Measurements from ENCODE around the gene GDAP1L1. TPM values are rescaled to one million over a fixed set of nuclear protein-coding genes. Genes with fewer than 3 reads are reported as not detected.
"Not testable (repeated sequence)": the region's sequence is repeated elsewhere in the genome, so short reads cannot be mapped to it uniquely, and the experiment has no call there.

The GDAP1L1 gene
- total RNA-seq, 4 donors from 2014 or later: 0.23 to 0.83 TPM; not detected in 2

DNA sequence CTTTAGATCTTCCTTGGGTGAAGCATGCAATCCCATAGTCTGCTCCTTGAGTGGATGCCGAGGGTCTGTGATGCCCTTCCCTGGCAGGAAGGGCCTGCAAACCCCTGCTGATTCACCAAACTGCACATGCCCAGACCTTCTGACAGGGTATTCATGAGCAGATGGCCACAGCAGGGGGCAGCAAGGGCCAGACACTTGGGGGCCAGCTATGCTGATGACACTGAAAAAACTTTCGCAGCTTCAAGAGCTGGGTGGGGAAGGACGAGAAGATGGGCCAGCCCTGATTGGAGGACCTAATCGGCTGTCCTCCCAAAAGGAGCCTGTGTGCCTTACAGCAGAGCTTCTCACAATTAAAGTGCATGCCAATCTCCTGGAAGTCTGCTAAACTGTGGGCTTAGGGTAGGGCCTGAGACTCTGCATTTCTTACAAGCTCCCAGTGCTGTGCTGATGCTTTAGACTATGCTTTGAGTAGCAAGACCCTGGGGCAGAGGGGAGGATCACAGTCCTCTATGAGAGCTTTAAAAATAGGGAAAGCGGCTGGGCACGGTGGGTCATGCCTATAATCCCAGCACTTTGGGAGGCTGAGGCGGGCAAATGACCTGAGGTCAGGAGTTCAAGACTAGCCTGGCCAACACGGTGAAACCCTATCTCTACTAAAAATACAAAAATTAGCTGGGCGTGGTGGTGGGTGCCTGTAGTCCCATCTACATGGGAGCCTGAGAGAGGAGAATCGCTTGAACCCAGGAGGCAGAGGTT, 15.2 kb upstream of the GDAP1L1 start:
- TF ChIP-seq, protein P1, sequence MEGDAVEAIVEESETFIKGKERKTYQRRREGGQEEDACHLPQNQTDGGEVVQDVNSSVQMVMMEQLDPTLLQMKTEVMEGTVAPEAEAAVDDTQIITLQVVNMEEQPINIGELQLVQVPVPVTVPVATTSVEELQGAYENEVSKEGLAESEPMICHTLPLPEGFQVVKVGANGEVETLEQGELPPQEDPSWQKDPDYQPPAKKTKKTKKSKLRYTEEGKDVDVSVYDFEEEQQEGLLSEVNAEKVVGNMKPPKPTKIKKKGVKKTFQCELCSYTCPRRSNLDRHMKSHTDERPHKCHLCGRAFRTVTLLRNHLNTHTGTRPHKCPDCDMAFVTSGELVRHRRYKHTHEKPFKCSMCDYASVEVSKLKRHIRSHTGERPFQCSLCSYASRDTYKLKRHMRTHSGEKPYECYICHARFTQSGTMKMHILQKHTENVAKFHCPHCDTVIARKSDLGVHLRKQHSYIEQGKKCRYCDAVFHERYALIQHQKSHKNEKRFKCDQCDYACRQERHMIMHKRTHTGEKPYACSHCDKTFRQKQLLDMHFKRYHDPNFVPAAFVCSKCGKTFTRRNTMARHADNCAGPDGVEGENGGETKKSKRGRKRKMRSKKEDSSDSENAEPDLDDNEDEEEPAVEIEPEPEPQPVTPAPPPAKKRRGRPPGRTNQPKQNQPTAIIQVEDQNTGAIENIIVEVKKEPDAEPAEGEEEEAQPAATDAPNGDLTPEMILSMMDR (IDR thresholded peaks at IDR 0.05): no peak
- TF ChIP-seq POLR2AphosphoS5 (IDR thresholded peaks at IDR 0.05) (no peak), EP300 (IDR thresholded peaks at IDR 0.05) (no peak), POLR2A (IDR thresholded peaks at IDR 0.05; ENCODE audit: low read depth) (no peak)
- intact Hi-C loops (cut with DNase I): no loop called here
- 76% methylated on average over 10 of the region's 10 CpGs for WGBS

DNA sequence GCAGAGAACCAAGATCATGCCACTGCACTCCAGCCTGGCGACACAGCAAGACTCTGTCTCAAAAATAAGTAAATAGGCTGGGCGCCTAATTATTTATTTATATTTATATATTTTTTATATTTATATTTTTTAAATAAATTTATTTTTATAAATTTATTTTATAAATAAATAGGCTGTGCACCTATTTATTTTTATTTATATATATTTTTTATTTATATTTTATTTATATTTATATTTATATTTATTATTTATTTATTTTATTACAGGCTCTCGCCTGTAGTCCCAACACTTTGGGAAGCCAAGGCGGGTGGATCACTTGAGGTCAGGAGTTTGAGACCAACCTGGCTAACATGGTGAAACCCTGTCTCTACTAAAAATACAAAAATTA, 14.6 kb upstream of the GDAP1L1 start:
- H3K27me3 ChIP-seq; DNase-seq (ENCODE audit: extremely low spot score); H3K4me1 ChIP-seq; H3K4me3 ChIP-seq; H3K9me3 ChIP-seq; intact Hi-C loops (cut with DNase I); H3K27ac ChIP-seq (replicated peaks in 1 of 4); H3K36me3 ChIP-seq: not testable (repeated sequence)
- 94% methylated on average over 4 of the region's 4 CpGs for WGBS

More for the DNA sequence above, 15.2 kb upstream of the GDAP1L1 start:
- no peak overlapping the region for H3K4me3 ChIP-seq
- no peak overlapping the region for H3K27ac ChIP-seq (replicated peaks in 1 of 4)
- no peaks in the 10 kb centered on the region for H3K27me3 ChIP-seq
- no peak for DNase-seq (ENCODE audit: extremely low spot score)
- H3K9me3 ChIP-seq: no peaks in the 10 kb centered on the region
- no peaks in the 10 kb centered on the region for H3K36me3 ChIP-seq
- H3K4me1 ChIP-seq: no peaks in the 10 kb centered on the region

DNA sequence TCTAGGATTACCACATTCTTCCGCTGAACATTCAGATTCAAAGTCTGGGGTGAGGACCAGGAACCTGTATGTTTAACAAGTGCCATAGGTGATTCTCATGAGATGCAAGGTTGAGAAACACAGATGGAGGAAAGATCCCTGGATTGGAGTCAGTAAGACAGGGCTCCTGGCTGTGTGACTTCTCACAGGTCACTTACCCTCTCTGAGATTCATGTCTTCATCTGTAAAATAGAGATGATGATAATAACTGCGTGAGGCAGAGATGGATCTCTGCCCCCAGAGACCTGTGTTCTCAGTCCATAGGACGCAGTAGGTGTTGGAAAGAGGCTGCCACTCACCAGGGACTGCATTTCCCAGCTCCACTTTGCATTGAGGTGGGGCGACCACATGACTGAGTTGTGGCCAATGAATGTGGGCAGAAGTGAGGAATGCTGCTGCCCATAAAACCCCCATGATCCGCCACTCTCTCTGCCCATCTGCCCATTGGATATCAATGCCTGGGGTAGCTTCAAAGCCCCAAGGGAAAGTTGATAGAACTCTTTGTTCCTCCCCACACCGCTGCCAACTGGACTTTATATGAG, 13.6 kb upstream of the GDAP1L1 start:
- H3K27me3 ChIP-seq: no peaks in the 10 kb centered on the region
- H3K9me3 ChIP-seq: no peaks in the 10 kb centered on the region
- TF ChIP-seq, protein P1 (IDR thresholded peaks at IDR 0.05): no peak
- TF ChIP-seq EP300 (IDR thresholded peaks at IDR 0.05) (no peak), POLR2AphosphoS5 (IDR thresholded peaks at IDR 0.05) (no peak), POLR2A (IDR thresholded peaks at IDR 0.05; ENCODE audit: low read depth) (no peak)
- DNase-seq (ENCODE audit: extremely low spot score): no peak
- no peaks in the 10 kb centered on the region for H3K36me3 ChIP-seq
- no peaks in the 10 kb centered on the region for H3K4me1 ChIP-seq
- 94% methylated on average over 6 of the region's 6 CpGs for WGBS
- intact Hi-C loops (cut with DNase I): no loop called here
- H3K27ac ChIP-seq (replicated peaks in 1 of 4): no peak overlapping the region
- H3K4me3 ChIP-seq: no peak overlapping the region

DNA sequence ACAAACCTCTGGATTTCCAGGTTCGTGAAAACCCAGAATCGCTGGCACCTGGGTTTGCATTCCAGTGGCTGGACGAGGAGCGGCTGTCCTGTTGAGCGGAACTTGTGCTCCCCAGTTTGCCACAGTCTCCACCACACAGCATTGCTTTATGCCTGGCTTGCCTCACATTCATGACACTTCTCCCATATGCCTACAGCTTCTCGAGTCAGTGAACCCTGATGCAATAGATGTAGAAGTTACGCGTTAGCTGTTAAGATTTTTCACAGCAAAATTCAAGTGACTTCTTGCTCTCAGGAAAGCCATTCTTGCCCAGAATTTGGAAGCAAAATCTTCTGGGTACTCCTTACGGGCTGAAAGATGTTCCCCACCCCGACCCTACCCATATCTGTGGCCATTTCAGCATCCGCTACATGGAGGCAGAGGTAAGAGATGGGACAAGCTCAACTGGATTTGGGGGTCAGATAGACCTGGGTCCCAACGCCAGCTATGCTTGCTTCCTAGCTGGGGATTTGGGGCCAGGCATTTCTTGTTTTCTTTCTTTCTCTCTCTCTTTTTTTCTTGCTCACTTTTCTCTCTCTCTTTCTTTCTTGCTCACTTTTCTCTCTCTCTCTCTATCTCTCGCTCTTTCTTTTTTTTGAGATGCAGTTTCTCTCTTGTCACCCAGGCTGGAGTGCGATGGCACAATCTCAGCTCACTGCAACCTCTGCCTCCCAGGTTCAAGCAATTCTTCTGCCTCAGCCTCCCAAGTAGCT, 12.4 kb upstream of the GDAP1L1 start:
- no peaks in the 10 kb centered on the region for H3K36me3 ChIP-seq
- no peak for DNase-seq (ENCODE audit: extremely low spot score)
- H3K4me3 ChIP-seq: no peak overlapping the region
- no peaks in the 10 kb centered on the region for H3K4me1 ChIP-seq
- TF ChIP-seq POLR2AphosphoS5 (IDR thresholded peaks at IDR 0.05) (no peak), POLR2A (IDR thresholded peaks at IDR 0.05; ENCODE audit: low read depth) (no peak), EP300 (IDR thresholded peaks at IDR 0.05) (no peak)
- TF ChIP-seq, protein P1 (IDR thresholded peaks at IDR 0.05): no peak
- no peak overlapping the region for H3K27ac ChIP-seq (replicated peaks in 1 of 4)
- no peaks in the 10 kb centered on the region for H3K27me3 ChIP-seq
- 89% methylated on average over 14 of the region's 14 CpGs for WGBS
- H3K9me3 ChIP-seq: peaks cover 0 to 5% (median 0%) of the 10 kb centered on the region in 4 donors
- intact Hi-C loops (cut with DNase I): no loop called here

DNA sequence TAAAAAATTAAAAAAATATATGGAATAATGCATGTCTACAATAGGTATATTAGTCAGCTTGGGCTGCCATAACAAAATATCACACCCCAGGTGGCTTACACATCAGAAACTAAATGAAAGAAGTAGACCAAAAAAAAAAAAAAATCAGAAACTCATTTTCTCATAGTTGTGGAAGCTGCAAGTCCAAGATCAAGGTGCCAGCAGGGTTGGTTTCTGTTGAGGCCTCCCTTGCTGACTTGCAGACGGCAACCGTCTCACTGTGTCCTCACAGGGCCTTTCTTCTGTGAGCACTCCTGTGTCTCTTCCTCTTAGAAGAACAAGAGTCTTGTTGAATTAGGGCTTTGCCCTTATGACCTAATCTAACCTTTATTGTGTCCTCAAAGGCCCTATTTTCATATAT, 11.4 kb upstream of the GDAP1L1 start:
- Histone ChIP-seq H3K9me3 (peaks cover 0 to 5% (median 0%) of the 10 kb centered on the region in 4 donors), H3K4me1 (no peaks in the 10 kb centered on the region), H3K27ac (replicated peaks in 1 of 4) (no peak overlapping the region), H3K27me3 (no peaks in the 10 kb centered on the region), H3K4me3 (no peak overlapping the region), H3K36me3 (no peaks in the 10 kb centered on the region)
- no peak for TF ChIP-seq POLR2A (IDR thresholded peaks at IDR 0.05; ENCODE audit: low read depth)
- TF ChIP-seq, protein P1 (IDR thresholded peaks at IDR 0.05): no peak
- no peak for TF ChIP-seq EP300 (IDR thresholded peaks at IDR 0.05)
- TF ChIP-seq POLR2AphosphoS5 (IDR thresholded peaks at IDR 0.05): no peak
- no peak for DNase-seq (ENCODE audit: extremely low spot score)
- intact Hi-C loops (cut with DNase I): no loop called here
- WGBS: 94% methylated on average over 2 of the region's 2 CpGs

DNA sequence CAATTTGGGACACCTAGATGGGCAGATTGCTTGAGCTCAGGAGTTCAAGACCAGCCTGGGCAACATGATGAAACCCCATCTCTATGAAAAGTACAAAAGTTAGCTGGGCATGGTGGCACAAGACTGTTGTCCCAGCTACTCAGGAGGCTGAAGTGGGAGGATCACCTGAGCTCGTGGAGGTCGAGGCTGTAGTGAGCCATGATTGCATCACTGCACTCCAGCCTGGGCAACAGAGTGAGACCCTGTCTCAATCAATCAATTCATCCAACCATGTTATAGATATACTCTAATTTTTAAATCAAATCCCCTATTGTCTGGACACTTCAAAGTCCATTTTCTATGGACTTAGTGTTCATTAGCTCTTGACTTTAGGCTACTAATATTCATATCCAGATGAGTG, 10.3 kb upstream of the GDAP1L1 start:
- H3K9me3 ChIP-seq; H3K36me3 ChIP-seq; H3K27me3 ChIP-seq; H3K4me1 ChIP-seq; DNase-seq (ENCODE audit: extremely low spot score); H3K4me3 ChIP-seq; H3K27ac ChIP-seq (replicated peaks in 1 of 4); intact Hi-C loops (cut with DNase I): not testable (repeated sequence)
- WGBS: 94% methylated on average over 2 of the region's 2 CpGs
